ENCODE data around the gene IER3. TPM values are rescaled to one million over a fixed set of nuclear protein-coding genes. Genes with fewer than 3 reads are reported as not detected.

IER3 gene
- total and polyA plus RNA-seq, 2 of the 13 experiments (the other 11 are each of a cell fraction or from before 2014, with no cell fraction given) = 51.1 to 131 TPM

GRCh38 chr6:30744054-30744805 is at the start of gene IER3 (continued):
- TF ChIP-seq THAP7 (CRISPR knock-in tag; IDR thresholded peaks at IDR 0.05) (peak; percentile 79; the same call in 1 of the 2 replicates), ZNF274 (CRISPR knock-in tag; IDR thresholded peaks at IDR 0.05) (peak; percentile 1), TAF15 (IDR thresholded peaks at IDR 0.05; ENCODE audit: low read depth, low read length, poor library complexity, severe bottlenecking) (peak; percentile 89), MYC (CRISPR knock-in tag; IDR thresholded peaks at IDR 0.05; ENCODE audit: borderline replicate concordance) (peak; percentile 60; the same call in 1 of the 2 replicates), JUN (CRISPR knock-in tag; IDR thresholded peaks at IDR 0.05) (no peak), ETV5 (CRISPR knock-in tag; IDR thresholded peaks at IDR 0.05; ENCODE audit: borderline replicate concordance) (peak; percentile 64), SOX6 (IDR thresholded peaks at IDR 0.05) (no peak), SOX6 (CRISPR knock-in tag; IDR thresholded peaks at IDR 0.05) (peak; percentile 89), ZNF841 (CRISPR knock-in tag; IDR thresholded peaks at IDR 0.05; ENCODE audit: borderline replicate concordance) (no peak; the same call in 1 of the 2 replicates), ZNF44 (CRISPR knock-in tag; IDR thresholded peaks at IDR 0.05) (no peak), ZNF460 (CRISPR knock-in tag; IDR thresholded peaks at IDR 0.05; ENCODE audit: borderline replicate concordance) (no peak), IRX3 (CRISPR knock-in tag; IDR thresholded peaks at IDR 0.05; ENCODE audit: borderline replicate concordance, low read depth) (no peak), PCBP1 (IDR thresholded peaks at IDR 0.05; ENCODE audit: borderline replicate concordance, low read depth, low read length) (no peak), ZNF225 (CRISPR knock-in tag; IDR thresholded peaks at IDR 0.05) (peak; percentile 81), ZNF839 (CRISPR knock-in tag; IDR thresholded peaks at IDR 0.05; ENCODE audit: borderline replicate concordance) (no peak)
